ENCODE measurements around the gene TFEB.

TFEB gene

DNA sequence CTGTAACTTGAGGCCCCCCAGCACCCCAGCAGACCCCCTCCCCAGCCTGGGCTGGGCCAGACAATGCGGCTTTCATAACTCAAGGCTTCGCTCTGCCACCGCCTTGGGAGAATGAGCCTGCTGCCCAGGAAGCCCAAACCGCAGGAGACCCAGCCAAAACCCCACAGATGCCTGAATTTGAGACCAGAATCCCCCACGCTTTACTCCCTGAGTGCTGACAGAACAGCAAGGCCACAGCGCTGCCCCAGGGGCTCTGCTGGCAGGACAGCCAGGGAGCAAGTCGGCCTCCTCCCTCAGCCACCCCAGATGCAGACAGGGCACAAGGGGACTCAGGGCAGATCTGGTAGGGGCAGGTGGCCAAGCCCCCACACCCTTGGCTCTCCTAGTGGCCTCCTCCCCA, 95.0 kb downstream of the TFEB start:
- Histone ChIP-seq H3K4me2 (ENCODE audit: low read length) (no peak overlapping the region), H3K27ac (ENCODE audit: low read depth, low read length) (no peak overlapping the region), H3K9me2 (replicated peaks; ENCODE audit: control insufficient read depth, low read length) (no peaks in the 10 kb centered on the region), H3K9me3 (ENCODE audit: control insufficient read depth, insufficient read depth, low read length) (no peaks in the 10 kb centered on the region), H3K36me3 (ENCODE audit: control insufficient read depth, low read length) (no peaks in the 10 kb centered on the region), H3K4me1 (ENCODE audit: control insufficient read depth, low read length) (no peaks in the 10 kb centered on the region), H3F3A (ENCODE audit: control insufficient read depth, insufficient read depth) (no peaks in the 10 kb centered on the region), H3K79me2 (ENCODE audit: control insufficient read depth, low read length) (no peaks in the 10 kb centered on the region), H4K20me1 (ENCODE audit: control insufficient read depth, insufficient read depth, low read depth, low read length) (no peaks in the 10 kb centered on the region), H3K27me3 (ENCODE audit: control insufficient read depth, low read length) (peaks cover 45% of the 10 kb centered on the region), H3K4me3 (ENCODE audit: low read length) (no peak overlapping the region)
- TF ChIP-seq, protein P1, sequence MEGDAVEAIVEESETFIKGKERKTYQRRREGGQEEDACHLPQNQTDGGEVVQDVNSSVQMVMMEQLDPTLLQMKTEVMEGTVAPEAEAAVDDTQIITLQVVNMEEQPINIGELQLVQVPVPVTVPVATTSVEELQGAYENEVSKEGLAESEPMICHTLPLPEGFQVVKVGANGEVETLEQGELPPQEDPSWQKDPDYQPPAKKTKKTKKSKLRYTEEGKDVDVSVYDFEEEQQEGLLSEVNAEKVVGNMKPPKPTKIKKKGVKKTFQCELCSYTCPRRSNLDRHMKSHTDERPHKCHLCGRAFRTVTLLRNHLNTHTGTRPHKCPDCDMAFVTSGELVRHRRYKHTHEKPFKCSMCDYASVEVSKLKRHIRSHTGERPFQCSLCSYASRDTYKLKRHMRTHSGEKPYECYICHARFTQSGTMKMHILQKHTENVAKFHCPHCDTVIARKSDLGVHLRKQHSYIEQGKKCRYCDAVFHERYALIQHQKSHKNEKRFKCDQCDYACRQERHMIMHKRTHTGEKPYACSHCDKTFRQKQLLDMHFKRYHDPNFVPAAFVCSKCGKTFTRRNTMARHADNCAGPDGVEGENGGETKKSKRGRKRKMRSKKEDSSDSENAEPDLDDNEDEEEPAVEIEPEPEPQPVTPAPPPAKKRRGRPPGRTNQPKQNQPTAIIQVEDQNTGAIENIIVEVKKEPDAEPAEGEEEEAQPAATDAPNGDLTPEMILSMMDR (IDR thresholded peaks at IDR 0.05; ENCODE audit: low read depth, low read length, poor library complexity, severe bottlenecking), result no peak
- TF ChIP-seq EZH2phosphoT487 (IDR thresholded peaks at IDR 0.05; ENCODE audit: borderline replicate concordance, low read length), result no peak

DNA sequence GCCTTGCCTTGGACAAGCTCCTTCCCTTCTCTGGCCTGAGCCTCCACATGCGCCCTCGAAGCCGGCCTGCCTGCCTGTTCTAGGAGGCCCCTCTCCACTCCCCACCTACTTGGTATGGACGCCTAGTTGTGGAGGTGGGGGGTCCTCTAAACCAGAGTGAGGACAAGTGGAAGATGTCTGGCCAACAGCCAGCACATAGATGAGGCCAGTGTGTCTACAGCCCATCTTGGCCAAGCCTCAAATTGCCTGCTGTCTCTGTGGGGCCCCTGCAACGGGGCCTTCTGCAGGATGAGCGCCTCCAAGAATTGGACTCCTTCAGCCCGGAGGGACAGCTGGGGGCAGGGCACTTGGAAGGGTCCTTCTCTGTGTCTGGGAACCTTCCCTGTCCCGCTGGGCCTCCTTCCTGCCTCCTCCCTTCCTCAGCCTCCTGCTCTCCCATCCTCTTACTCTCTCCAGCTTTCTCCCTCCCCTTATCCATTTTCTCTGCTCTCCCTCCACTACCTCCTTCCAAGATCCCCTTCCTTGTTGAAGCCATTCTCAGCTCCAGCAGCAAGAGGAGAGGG, 95.5 kb downstream of the TFEB start:
- no peaks in the 10 kb centered on the region for H3K9me2 ChIP-seq (replicated peaks; ENCODE audit: control insufficient read depth, low read length)
- H3K4me1 ChIP-seq (ENCODE audit: control insufficient read depth, low read length), result no peaks in the 10 kb centered on the region
- H3K9me3 ChIP-seq (ENCODE audit: control insufficient read depth, insufficient read depth, low read length), result no peaks in the 10 kb centered on the region
- H4K20me1 ChIP-seq (ENCODE audit: control insufficient read depth, insufficient read depth, low read depth, low read length), result no peaks in the 10 kb centered on the region
- H3K4me2 ChIP-seq (ENCODE audit: low read length), result no peak overlapping the region
- no peak for TF ChIP-seq EZH2phosphoT487 (IDR thresholded peaks at IDR 0.05; ENCODE audit: borderline replicate concordance, low read length)
- TF ChIP-seq, protein P1 (IDR thresholded peaks at IDR 0.05; ENCODE audit: low read depth, low read length, poor library complexity, severe bottlenecking), result no peak
- peaks cover 47% of the 10 kb centered on the region for H3K27me3 ChIP-seq (ENCODE audit: control insufficient read depth, low read length)
- no peak overlapping the region for H3K4me3 ChIP-seq (ENCODE audit: low read length)
- no peak overlapping the region for H3K27ac ChIP-seq (ENCODE audit: low read depth, low read length)
- H3K79me2 ChIP-seq (ENCODE audit: control insufficient read depth, low read length), result no peaks in the 10 kb centered on the region
- no peaks in the 10 kb centered on the region for H3F3A ChIP-seq (ENCODE audit: control insufficient read depth, insufficient read depth)
- no peaks in the 10 kb centered on the region for H3K36me3 ChIP-seq (ENCODE audit: control insufficient read depth, low read length)

DNA sequence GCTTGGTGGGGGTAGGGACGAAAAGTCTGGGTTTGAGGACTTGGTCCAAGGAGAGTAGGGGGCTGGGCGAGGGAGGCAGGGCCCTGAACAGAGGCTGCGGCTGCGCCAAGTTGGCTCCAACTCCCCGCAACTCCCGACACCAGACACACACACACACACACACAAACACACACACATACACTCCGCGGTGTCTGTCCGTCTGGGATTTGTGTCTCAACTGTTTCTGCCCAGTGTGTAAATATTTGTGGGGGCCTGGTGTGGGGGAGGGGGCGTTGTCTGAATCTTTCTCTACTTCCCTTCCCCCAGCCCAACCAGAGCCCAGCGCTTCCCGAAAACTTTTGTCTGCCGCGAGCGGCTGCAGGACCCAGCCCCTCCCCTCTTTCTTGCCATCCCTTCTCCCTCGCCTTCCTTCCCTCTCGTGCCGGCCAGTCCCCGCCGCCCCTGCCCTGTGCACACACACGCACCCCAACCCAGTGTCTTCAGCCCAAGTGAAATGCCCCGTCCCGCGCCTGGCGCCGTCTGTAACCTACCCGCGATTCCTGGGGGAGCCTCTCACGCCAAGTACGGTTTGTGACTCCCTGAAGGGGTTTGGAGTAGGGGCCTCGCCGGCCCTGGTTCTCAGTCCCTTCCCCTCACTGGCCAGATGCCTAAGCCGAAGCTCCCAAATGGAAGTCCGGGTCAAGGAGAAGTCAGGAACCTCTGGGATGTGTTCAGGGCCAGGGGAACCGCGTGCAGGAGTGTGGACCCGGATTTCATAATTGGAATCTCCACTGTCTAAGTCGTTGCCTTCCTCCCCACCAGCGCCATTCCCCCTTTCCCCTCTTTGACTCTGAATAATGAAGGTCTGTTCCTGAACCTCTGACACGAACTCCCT, 96.2 kb downstream of the TFEB start:
- Histone ChIP-seq H3F3A (ENCODE audit: control insufficient read depth, insufficient read depth) (no peaks in the 10 kb centered on the region), H4K20me1 (ENCODE audit: control insufficient read depth, insufficient read depth, low read depth, low read length) (no peaks in the 10 kb centered on the region), H3K4me2 (ENCODE audit: low read length) (no peak overlapping the region), H3K36me3 (ENCODE audit: control insufficient read depth, low read length) (no peaks in the 10 kb centered on the region), H3K4me1 (ENCODE audit: control insufficient read depth, low read length) (no peaks in the 10 kb centered on the region), H3K9me2 (replicated peaks; ENCODE audit: control insufficient read depth, low read length) (no peaks in the 10 kb centered on the region), H3K9me3 (ENCODE audit: control insufficient read depth, insufficient read depth, low read length) (no peaks in the 10 kb centered on the region), H3K27me3 (ENCODE audit: control insufficient read depth, low read length) (peaks cover 45% of the 10 kb centered on the region), H3K4me3 (ENCODE audit: low read length) (no peak overlapping the region), H3K79me2 (ENCODE audit: control insufficient read depth, low read length) (no peaks in the 10 kb centered on the region), H3K27ac (ENCODE audit: low read depth, low read length) (no peak overlapping the region)
- TF ChIP-seq, protein P1 (IDR thresholded peaks at IDR 0.05; ENCODE audit: low read depth, low read length, poor library complexity, severe bottlenecking), result no peak
- 0 out of 2 replicates have a peak, but pooled peaks have one; percentile 16 for TF ChIP-seq EZH2phosphoT487 (IDR thresholded peaks at IDR 0.05; ENCODE audit: borderline replicate concordance, low read length)

Data from DOHH2 (cell line).